ENCODE measurements around the gene HOXB7. TPM values are rescaled to one million over a fixed set of nuclear protein-coding genes. Genes with fewer than 3 reads are reported as not detected.

HOXB7 gene
- total and polyA plus RNA-seq, 2 experiments from 2014 or later = 11.1 to 18.9 TPM

DNA sequence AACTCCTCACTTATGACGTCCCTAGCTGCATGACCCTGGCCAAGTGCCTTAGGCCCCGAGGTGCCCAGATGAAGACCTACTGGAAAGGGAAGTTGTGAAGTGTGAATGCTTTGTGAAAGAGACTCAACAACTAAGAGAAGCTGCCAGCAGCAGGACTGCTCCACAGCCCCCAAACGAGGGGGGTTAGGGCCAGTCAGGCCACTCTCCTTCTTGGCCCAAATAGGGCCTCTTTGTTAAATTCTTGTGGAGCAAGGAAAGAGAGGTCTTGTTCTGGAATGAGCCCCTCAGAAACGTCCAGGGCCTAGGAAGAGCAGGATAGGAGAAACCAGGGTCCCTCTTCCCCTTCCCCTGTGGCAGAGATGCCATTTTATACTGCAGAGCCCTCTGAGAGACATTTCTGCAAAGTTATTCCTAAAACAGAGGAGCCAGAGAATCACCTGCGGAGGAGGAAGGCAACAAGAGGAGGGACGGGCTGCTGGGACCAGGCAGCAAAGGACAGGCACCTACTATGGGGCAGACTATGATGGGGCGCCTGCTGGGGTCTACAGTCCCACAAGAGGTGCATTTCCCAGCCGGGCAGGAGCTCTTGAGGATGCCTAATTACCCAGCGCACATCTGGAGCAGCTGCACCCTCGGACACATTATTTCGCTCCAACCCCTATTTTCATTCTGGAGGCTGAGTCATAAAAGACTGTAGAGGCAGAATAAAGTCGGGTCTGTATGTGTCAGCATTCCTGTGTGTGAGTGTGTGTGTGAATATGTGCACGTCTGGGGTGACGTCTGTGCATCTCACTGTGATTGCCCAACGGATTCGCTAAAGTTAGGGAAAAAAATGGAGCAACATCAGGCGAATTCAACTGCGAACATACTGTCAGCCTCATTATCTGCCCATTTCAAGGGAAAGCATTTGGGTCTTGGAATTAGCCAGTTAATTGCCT is 26.8 kb upstream of the HOXB7 start:
- Histone ChIP-seq H3K4me3 (no peak overlapping the region), H3K9ac (no peak overlapping the region), H3K4me1 (ENCODE audit: insufficient read depth) (0 out of 2 replicates have a peak, but pooled peaks cover 4% of the 10 kb centered on the region), H3K27ac (no peak overlapping the region), H3K36me3 (ENCODE audit: low read depth) (no peaks in the 10 kb centered on the region), H3K9me3 (ENCODE audit: low read depth) (no peaks in the 10 kb centered on the region), H3K4me2 (ENCODE audit: unreplicated experiment) (peak overlapping the region; percentile 6), H3K9me2 (ENCODE audit: insufficient read depth) (no peaks in the 10 kb centered on the region), H4K20me1 (ENCODE audit: insufficient read depth) (no peaks in the 10 kb centered on the region), H3F3A (ENCODE audit: insufficient read depth) (peaks cover 12% of the 10 kb centered on the region), H2AFZ (no peak overlapping the region), H3K27me3 (replicated peaks; ENCODE audit: insufficient read depth) (peaks cover 87% of the 10 kb centered on the region), H3K79me2 (ENCODE audit: insufficient read depth) (no peaks in the 10 kb centered on the region)
- peak; percentile 97 for DNase-seq
- 8 to 11% methylated on average over 18 of the region's 18 CpGs for WGBS, 2 experiments (ENCODE audit: low coverage in 1 of 2, low lambda C conversion rate in 2 of 2, missing lambda C conversion rate in 2 of 2)
- no peak for TF ChIP-seq EZH2phosphoT487 (IDR thresholded peaks at IDR 0.05; ENCODE audit: insufficient read depth, low read depth)
- TF ChIP-seq EZH2 (IDR thresholded peaks at IDR 0.05; ENCODE audit: insufficient read depth, poor library complexity, severe bottlenecking) = peak; percentile 17
- in situ Hi-C loops (cut with MboI) = no loop called here

DNA sequence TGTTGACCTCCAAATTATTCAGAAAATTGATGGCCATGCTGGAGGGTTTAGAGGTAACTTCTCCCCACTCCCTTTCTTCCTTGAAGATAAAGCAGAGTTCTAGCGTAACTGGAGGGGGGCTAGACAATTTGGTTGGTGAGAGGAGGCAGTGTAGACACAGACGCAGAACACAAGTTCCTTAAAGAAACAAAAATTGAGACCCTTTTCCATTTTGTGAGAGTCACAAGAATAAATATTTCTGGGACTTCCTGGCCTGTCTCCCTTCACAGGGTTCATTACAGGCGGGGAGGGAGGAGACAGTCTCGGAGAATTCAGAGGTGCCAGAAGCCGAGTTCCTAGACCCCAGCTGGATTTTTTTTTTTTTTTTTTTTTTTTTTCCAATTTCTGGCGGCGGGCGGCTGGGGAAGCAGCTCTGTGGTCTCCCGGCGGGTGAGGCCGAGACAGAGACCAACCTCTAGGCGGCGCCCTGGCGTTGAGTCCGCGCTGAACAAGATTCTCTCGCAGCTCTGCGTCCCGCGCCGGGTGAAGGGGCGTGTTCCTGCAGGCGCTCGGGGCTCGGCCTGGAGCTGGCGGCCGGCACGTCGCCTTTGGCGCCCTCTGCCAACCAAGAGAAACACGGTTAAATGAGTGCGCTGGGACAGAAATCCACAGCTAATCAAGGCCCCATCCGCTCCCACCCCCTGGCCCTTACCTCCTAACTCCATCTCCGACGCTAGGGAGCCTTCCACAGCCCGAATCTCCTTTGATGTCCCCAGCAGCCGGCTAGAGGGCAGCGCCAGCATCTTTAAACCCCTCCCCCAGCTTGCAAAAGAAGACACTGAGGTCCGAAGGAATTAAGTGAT is 25.6 kb upstream of the HOXB7 start:
- H3K79me2 ChIP-seq (ENCODE audit: insufficient read depth) = no peaks in the 10 kb centered on the region
- H3K27me3 ChIP-seq (replicated peaks; ENCODE audit: insufficient read depth) = peaks cover 87% of the 10 kb centered on the region
- H3K4me3 ChIP-seq = no peak overlapping the region
- H3K9me3 ChIP-seq (ENCODE audit: low read depth) = no peaks in the 10 kb centered on the region
- H3K4me1 ChIP-seq (ENCODE audit: insufficient read depth) = 0 out of 2 replicates have a peak, but pooled peaks cover 4% of the 10 kb centered on the region
- no peak overlapping the region for H3K4me2 ChIP-seq (ENCODE audit: unreplicated experiment)
- H3K27ac ChIP-seq = no peak overlapping the region
- in situ Hi-C loops (cut with MboI) = no loop called here
- peaks cover 12% of the 10 kb centered on the region for H3F3A ChIP-seq (ENCODE audit: insufficient read depth)
- H3K9me2 ChIP-seq (ENCODE audit: insufficient read depth) = no peaks in the 10 kb centered on the region
- peak; percentile 59 for TF ChIP-seq EZH2 (IDR thresholded peaks at IDR 0.05; ENCODE audit: insufficient read depth, poor library complexity, severe bottlenecking)
- 0 out of 2 replicates have a peak, but pooled peaks have one; percentile 44 for TF ChIP-seq EZH2phosphoT487 (IDR thresholded peaks at IDR 0.05; ENCODE audit: insufficient read depth, low read depth)
- WGBS, 2 experiments (ENCODE audit: low coverage in 1 of 2, low lambda C conversion rate in 2 of 2, missing lambda C conversion rate in 2 of 2) = 5 to 9% methylated on average over 38 of the region's 39 CpGs
- no peaks in the 10 kb centered on the region for H3K36me3 ChIP-seq (ENCODE audit: low read depth)
- peak; percentile 83 for DNase-seq
- H4K20me1 ChIP-seq (ENCODE audit: insufficient read depth) = no peaks in the 10 kb centered on the region
- H2AFZ ChIP-seq = no peak overlapping the region
- no peak overlapping the region for H3K9ac ChIP-seq

DNA sequence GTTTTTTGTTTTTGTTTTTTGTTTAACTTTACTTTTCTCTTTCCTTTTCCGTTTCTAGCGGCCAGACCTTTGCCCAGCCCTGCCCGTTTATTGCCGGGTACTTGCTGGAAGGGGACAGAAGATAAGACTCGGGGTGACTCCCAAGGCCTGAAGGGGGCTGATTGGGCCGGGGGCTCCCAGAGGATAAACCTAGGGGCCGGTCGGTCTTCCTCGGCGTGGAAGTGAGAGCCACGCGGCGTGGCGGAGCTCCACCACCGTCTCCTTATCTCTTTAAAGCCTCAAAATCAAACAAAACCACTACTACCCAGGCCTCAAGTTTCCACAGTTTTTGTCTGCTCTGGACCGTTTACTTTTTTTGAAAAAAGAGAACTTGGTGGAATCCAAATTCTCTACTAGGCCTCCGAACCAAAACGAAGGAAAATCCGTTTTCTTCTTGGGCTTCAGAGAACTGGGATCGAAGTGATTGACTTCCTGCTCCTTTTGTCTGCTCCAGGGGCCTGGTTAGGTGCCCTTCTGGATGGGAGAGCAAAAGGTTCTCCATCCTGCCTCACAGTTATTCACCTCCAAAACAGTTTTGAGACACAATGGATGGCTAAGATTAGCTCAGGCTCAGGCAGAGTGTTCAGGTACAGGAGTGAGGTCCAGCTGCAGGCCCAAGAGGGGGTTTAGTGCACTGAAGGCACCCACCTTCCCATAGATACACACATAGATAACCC is 23.8 kb upstream of the HOXB7 start:
- H4K20me1 ChIP-seq (ENCODE audit: insufficient read depth) = no peaks in the 10 kb centered on the region
- no peak overlapping the region for H3K4me2 ChIP-seq (ENCODE audit: unreplicated experiment)
- peaks cover 12% of the 10 kb centered on the region for H3F3A ChIP-seq (ENCODE audit: insufficient read depth)
- no peak for TF ChIP-seq EZH2phosphoT487 (IDR thresholded peaks at IDR 0.05; ENCODE audit: insufficient read depth, low read depth)
- TF ChIP-seq EZH2 (IDR thresholded peaks at IDR 0.05; ENCODE audit: insufficient read depth, poor library complexity, severe bottlenecking) = no peak
- no peak overlapping the region for H3K9ac ChIP-seq
- no peaks in the 10 kb centered on the region for H3K9me3 ChIP-seq (ENCODE audit: low read depth)
- no peaks in the 10 kb centered on the region for H3K36me3 ChIP-seq (ENCODE audit: low read depth)
- H3K4me1 ChIP-seq (ENCODE audit: insufficient read depth) = 0 out of 2 replicates have a peak, but pooled peaks cover 4% of the 10 kb centered on the region
- no peak overlapping the region for H3K27ac ChIP-seq
- no peak overlapping the region for H3K4me3 ChIP-seq
- in situ Hi-C loops (cut with MboI) = no loop called here
- no peaks in the 10 kb centered on the region for H3K79me2 ChIP-seq (ENCODE audit: insufficient read depth)
- no peaks in the 10 kb centered on the region for H3K9me2 ChIP-seq (ENCODE audit: insufficient read depth)
- 32% methylated on average over 20 of the region's 20 CpGs for WGBS, 2 experiments (ENCODE audit: low coverage in 1 of 2, low lambda C conversion rate in 2 of 2, missing lambda C conversion rate in 2 of 2)
- DNase-seq = no peak
- H2AFZ ChIP-seq = no peak overlapping the region
- peaks cover 87% of the 10 kb centered on the region for H3K27me3 ChIP-seq (replicated peaks; ENCODE audit: insufficient read depth)

DNA sequence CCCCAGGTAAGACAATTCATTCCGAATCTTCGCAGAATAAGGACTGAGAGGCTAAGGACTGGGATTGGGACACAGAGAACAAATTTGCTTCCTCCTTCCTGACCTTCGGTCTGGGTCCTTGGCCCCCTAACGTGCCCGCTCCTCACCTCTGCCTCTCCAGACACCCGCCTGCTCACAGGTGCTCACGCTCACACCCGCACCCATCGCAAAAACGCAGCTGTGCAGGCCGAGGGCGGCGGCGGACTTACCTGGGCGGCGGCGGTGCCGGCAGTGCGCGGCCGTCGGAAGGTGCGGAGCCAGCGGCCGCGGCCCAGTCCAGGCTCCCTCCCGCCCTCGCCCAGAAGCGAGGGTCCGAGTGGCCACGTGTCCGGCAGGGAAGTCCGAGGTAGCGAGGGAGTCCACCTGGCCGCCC is 22.5 kb upstream of the HOXB7 start:
- TF ChIP-seq EZH2phosphoT487 (IDR thresholded peaks at IDR 0.05; ENCODE audit: insufficient read depth, low read depth) = no peak
- no peak for TF ChIP-seq EZH2 (IDR thresholded peaks at IDR 0.05; ENCODE audit: insufficient read depth, poor library complexity, severe bottlenecking)
- Histone ChIP-seq H4K20me1 (ENCODE audit: insufficient read depth) (no peaks in the 10 kb centered on the region), H3K36me3 (ENCODE audit: low read depth) (no peaks in the 10 kb centered on the region), H3K9me2 (ENCODE audit: insufficient read depth) (no peaks in the 10 kb centered on the region), H2AFZ (no peak overlapping the region), H3K27me3 (replicated peaks; ENCODE audit: insufficient read depth) (peaks cover 87% of the 10 kb centered on the region), H3K4me1 (ENCODE audit: insufficient read depth) (0 out of 2 replicates have a peak, but pooled peaks cover 4% of the 10 kb centered on the region), H3K27ac (no peak overlapping the region), H3K9ac (no peak overlapping the region), H3K4me3 (no peak overlapping the region), H3K4me2 (ENCODE audit: unreplicated experiment) (no peak overlapping the region), H3F3A (ENCODE audit: insufficient read depth) (peaks cover 12% of the 10 kb centered on the region), H3K9me3 (ENCODE audit: low read depth) (no peaks in the 10 kb centered on the region), H3K79me2 (ENCODE audit: insufficient read depth) (no peaks in the 10 kb centered on the region)
- WGBS, 2 experiments (ENCODE audit: low coverage in 1 of 2, low lambda C conversion rate in 2 of 2, missing lambda C conversion rate in 2 of 2) = 9 to 10% methylated on average over 27 to 34 of the region's 35 CpGs
- in situ Hi-C loops (cut with MboI) = no loop called here
- no peak for DNase-seq

Data from GM23248 (cell line).